GM19438 (cell line): ENCODE measurements around the gene ZNRF1.
"Not testable (repeated sequence)": the region's sequence is repeated elsewhere in the genome, so short reads cannot be mapped to it uniquely, and the experiment has no call there.

Experiments used
- ATAC-seq: cut with Tn5 transposase; IDR thresholded peaks from one replicate; pipeline ENCODE4 v1.9.1; 2021; ENCODE audit warnings: low read depth; ENCODE audit not compliant: unreplicated experiment

The ZNRF1 gene

DNA sequence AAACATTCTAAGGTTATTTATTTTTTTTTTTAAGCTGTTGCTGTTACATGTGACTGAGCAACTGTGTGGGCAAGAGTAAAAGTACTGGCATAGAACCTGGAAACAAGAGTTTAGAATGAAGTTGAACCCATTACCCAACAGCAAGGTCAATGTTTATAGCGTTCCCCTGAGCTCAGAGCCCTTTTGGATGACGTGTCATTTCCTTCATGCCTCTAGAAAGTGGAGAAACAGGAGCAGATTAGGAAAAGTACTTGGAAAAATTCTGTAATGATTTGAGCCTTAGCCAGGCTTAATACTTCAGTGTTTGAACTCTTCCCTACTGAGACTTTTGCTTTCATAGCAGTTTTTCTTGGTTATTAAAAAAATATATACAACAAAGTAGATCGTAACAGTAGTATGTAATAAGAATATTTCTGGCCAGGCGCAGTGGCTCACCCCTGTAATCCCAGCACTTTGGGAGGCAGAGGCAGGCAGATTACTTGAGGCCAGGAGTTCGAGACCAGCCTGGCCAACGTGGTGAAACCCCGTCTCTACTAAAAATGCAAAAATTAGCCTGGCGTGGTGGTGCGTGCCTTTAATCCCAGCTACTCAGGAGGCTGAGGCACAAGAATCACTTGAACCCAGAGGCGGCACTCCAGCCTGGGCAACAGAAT lies 27.5 kb downstream of the ZNRF1 start:
- not testable (repeated sequence) for ATAC-seq

DNA sequence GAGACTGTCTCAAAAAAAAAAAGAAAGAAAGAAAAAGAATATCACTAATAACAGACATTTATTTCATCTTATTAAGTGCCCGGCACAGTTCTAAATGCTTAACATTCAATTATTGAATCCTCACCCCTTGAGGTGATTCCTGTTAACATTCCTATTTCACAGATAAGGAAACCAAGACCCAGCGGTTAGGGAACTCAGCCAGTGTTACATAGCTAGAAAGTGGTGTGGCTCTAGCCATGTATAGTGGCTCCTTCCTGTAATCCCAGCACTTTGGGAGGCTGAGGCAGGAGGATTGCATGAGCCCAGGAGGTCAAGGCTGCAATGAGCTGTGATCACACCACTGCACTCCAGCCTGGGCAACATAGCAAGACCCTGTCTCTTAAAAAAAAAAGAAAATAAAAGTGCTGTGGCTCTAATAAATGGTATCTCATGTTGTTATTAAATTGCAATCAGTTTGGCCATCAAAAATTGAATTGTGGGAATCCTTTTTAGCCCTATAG lies 28.1 kb downstream of the ZNRF1 start:
- no peak for ATAC-seq

DNA sequence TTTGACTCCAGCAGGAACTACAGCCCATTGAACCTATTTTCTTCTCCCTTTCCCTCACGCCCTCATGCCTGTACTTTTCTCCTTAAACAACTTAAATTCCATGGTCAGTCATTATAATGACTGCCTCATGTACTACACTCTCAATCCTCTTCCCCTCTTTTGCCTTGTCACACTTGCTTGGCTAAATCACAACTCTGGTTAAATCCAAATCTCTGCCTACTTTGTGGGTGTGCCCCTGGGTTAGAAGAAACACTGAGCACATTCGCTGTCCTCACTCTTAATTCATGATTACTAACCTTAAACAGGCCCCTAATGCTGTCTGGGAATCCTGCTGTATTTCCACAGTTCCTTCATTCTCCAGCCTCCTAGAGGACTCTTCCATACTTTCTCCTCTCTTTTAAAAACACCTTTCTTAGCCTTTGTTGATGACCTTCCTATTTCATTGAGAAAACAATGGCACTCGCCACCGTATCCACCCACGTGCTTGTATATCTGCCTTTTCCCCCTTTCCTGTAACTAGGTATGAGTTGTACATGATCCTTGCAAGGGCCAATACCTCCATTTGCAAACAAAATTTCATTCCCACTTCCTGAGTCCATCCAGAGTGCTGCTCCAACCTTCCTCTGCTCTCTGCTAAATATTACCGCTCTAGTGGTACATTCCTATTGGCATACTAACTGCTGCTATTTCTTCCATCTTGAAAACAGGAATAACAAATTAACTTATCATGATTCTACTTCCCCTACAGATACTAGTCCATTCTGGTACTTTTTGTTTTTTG lies 28.9 kb downstream of the ZNRF1 start:
- no peak for ATAC-seq

DNA sequence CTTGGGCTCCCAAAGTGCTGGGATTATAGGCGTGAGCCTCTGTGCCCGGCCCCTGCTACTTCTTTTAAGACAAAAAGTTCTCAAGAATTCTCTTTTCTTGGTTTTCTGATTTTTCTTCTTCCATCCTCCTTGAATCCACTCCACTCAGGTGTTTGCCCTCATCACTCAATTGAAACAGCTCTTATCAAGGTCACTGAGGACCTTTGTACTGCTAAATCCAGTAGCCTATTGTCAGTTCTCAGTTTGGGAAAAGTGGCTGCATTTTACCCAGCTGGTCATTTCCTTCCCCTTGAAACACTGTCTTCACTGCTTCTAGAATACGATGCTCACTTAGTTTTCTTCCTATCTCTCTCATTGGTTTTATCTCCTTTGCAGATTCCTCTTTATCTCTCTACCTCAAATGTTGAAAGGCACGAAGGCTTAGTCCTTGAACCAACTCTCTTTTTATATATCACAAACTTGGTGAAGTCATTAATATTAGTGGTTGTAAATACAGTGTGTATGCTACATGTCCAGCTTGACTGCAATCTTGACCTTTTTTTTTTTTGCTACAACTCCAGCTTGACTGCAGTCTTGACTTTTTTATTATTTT lies 29.8 kb downstream of the ZNRF1 start:
- no peak for ATAC-seq

DNA sequence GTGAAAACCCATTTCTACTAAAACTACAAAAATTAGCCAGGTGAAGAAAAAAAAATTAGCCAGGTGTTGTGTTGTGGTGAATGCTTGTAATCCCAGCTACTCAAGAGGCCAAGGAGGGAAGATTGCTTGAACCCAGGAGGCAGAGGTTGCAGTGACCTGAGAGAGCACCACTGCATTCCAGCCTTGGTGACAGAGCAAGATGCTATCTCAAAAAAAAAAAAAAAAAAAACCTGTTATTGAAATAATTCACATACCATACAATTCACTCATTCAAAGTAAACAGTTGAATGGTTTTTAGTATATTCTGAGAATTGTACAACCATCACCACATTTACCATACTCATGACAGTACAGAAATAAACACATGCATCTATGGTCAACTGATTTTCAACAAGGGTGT lies 31.0 kb downstream of the ZNRF1 start:
- ATAC-seq = no peak

DNA sequence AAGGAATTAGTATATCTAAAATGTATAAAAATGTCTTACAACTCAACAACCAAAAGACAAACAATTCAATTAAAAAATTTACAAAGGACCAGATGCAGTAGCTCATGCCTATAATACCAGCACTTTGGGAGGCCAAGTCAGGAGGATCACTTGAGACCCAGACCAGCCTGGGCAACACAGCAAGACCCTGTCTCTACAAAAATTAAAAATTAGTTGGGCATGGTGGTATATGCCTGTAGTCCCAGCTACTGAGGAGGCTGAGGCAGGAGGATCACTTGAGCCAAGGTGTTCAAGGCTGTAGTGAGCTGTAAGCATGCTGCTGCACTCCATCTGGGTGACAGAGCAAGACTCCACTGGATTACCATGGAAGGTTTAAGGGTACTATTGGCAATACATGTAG lies 33.8 kb downstream of the ZNRF1 start:
- no peak for ATAC-seq

DNA sequence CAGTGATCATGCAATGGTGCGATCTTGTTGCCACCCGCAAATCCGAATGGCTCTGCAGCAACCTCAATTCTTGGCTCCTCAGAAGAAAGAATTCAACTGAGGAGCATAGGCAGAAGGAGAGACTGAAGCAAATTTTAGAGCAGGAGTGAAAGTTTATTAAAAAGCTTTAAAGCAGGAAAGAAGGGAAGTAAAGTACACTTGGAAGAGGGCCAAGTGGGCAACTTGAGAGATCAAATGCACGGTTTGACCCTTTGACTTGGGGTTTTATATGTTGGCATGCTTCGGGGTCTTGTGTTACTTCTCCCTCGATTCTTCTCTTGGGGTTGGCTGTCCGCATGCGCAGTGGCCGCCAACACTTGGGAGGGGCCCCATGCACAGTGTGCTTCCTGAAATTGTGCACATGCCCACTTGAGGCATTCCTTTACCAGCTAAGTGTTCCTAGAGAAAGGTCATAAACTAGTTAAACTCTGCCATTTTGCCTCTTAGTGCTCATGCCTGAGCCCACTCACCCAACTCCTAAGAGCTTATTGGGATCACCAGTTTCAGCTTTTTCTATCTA lies 36.7 kb downstream of the ZNRF1 start:
- no peak for ATAC-seq

DNA sequence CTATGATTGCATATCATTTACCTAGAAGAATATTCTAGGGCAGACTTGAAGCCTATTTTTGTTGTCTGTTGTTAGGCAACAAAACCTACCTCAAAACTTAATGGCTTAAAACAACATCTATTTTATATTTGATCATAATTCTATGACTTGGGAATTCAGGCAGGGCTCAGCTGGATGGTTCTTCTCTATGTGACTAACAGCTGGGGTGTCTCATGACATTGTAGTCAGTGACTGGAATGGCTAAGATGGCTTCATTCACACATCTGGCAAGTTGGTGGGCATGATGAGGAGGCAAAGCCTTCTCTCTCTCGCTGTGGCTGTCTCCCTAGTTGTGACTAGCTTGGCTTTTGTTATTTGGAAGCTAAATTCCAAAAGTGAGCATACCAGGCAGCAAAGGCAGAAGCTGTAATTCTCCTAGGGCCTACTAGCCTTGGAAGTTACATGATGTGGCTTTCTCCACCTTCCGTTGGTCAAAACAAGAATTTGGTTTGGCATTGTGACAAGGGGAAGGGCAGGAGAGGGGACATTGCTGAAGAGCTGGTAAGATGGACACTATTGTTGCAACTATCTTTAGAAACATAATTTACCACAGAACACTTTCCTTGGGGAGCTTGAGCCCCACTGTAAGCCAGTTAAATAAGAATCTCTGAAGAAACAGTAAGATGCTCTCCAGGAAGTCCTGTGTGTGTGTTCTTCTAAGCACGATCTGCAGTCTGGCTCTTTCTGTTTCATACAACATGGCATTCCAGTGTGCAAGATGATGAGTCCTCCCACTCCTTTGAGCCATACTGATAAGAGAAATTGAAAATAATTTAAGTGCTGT lies 39.4 kb downstream of the ZNRF1 start:
- no peak for ATAC-seq

DNA sequence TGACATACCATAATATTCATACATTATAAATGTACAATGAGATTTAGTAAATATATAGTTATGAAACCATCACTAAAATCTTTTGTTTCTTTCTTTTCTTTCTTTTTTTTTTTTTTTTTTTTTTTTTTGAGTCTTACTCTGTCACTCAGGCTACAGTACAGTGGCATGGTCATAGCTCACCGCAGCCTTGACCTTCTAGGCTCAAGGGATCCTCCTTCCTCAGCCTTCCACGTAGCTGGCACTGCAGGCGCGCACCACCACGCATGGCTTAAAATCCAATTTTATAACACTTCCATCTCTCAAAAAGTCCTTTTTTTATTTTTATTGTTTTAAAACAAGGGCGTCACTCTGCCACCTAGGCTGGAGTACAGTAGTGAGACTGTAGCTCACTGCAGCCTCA lies 41.1 kb downstream of the ZNRF1 start:
- ATAC-seq = no peak

DNA sequence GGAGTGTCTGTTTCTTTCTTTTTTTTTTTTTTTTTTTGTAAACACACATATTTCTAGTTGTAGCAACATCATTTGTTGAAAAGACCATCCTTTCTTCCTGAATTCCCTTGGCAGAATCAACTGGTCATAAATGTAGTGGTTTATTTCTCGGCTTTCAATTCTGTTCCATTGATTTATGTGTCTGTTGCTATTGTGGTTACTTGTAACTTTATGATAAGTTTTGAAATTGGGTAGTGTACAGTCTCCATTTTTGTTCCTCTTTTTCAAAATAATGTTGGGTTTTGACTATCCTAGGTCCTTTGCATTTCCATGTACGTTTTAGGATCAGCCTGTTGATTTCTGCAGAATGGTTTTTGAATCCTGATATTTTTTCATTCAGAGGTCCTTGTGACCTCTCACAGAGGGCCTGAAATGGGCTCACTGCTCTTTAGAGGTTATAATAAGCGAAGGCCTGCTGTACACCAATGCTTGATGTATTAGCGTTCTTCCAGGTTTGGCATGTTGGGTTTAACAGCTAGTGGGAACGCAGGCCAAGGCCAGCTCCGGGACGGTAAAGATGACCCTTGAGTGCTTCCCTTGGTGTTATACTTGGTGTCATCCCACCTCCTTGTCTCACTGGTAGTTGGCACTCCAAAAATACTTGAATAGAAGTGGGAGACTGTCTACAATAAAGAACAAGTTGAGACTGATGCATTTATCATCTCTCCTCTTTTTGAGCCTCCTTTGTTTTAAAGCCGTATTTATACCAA lies 43.8 kb downstream of the ZNRF1 start:
- ATAC-seq = no peak

DNA sequence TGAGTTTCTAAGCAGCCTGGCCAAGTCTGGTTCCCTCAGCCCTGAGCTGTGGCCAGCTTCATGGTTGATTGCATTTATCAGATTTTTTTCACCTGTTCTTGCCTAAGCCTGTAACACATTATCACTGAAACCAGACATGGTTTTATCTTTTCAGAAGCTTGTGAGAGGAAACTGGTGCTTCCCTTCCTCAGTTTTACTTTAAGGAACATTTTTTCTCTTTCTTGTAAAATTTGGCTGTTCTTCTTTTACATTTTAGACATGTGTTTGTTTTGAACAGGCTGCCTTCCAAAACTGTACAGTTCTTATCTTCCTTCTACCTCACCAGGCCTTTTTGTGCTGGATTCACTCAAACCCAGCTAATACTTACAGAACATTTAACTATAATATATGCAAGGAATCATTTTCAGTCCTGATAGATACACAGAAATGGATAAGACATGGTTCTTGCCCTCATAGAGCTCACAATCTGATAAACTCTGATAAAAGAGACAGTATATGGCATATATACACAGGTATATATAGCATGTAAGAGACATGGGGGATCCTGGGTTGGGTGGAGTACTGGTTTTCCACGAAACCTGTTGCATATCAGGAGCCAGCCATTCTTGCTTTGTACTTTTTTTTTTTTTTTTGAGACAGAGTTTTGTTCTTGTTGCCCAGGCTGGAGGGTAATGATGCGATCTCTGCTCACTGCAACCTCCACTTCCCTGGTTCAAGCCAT lies 44.5 kb downstream of the ZNRF1 start:
- peak; percentile 87 for ATAC-seq

DNA sequence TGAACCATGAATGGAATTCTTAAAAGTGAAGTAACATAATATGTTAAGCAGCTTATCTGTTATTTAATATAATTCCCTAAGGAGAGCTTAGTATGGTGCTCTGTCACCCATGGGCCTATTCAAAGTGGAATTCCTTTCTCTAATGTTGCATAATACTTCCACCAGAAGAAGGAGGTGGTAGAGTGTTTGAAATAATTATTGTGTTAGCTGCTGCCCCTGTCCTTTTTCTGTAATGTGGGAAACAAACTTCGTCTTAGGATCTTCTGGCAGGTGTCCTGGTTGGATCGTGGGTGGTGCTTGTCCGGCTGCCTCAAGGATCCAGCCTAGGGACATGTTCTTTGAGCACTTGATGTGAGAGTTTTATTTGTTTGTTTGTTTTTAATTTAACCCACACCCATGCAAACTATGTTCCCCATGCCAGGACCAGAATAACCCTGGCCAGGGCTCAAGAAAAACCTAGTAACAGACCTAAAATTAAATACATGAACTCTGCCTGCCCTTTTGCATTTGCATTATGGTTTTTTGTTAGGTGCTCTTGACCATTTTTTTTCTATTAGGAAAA lies 46.1 kb downstream of the ZNRF1 start:
- no peak for ATAC-seq

DNA sequence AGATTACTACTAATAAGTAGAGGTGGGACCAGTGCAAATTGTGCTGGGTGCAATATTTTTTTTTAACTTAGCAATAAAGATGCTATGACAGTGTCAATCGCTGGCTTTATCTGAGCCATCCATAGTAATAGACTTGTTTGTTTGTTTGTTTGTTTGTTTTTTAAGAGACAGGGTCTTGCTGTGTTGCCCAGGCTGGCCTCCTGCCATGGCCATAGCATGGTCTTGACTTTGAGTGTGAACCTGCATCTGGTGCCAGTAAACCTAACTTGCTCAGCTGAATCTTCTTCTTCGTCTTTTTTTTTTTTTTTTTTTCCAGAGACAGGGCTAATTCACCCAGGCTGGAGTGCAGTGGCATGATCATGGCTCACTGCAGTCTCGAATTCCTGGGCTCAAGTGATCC lies 46.6 kb downstream of the ZNRF1 start:
- no peak for ATAC-seq

DNA sequence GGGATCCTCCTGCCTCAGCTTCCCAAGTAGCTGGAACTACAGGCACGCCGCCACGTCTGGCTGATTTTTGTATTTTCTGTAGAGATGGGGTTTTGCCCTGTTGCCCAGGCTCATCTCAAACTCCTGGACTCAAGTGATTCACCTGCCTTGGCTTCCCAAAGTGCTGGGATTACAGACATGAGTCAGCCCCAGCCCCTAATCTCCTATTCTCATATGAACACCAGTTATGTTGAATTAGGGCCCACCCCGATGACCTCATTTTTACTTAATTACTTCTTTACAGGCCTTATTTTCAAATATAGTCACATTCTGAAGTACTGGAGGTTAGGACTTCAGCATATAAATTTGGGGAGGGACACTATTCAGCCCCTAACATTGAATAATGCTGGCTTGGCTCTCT lies 49.2 kb downstream of the ZNRF1 start:
- ATAC-seq = no peak

DNA sequence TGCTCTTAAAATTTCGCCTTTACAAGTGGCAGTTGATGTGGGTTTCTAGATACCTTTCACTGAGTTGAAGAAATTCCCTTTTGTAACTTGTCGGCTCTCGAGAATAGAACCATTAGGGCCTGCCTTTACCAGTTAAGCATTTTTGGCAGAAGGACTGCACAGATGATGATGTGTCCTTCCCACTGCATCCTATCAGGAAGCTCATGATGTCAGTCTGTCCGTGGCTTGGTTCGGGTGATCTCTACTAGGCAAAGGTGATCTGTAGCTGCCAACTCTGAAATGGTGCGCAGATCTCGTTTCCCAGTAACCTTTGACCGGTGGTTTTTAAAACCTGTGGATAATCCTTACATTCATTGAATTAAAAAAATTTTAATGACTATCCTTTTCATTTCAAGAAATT lies 49.7 kb downstream of the ZNRF1 start:
- ATAC-seq = no peak

DNA sequence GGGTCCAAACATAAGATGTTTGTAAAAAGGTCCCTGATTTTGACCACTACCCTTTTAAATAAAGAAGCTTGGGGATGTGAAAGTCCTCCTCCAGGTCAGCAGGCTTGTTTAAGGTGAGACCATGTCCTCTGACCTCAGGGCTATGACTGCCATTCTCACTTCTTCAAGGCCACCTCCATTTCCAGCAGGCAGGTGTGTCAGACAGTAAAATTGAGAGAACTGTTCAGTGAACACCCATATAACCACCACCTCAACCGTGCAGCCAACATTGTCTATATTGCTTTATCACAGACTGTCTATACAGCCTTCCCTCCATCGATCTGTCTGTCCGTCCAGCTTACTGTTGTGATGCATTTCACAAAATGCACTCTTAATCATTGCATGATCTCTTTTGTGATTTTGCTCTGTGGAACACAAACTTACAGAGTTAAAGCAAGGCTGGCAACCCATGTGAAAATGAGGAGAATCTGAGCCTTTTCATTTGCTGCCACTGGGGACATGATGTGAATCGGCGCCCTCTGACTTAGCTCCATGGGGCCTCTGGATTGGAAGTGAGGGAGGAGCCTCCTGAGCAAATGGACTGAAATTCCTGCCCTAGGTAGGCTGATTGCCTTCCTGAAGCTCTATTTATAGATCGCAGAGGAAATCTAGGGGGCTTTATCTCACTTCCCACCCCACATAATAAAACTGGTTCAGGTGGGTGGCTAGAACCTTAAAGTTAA lies 53.8 kb downstream of the ZNRF1 start:
- ATAC-seq = no peak

DNA sequence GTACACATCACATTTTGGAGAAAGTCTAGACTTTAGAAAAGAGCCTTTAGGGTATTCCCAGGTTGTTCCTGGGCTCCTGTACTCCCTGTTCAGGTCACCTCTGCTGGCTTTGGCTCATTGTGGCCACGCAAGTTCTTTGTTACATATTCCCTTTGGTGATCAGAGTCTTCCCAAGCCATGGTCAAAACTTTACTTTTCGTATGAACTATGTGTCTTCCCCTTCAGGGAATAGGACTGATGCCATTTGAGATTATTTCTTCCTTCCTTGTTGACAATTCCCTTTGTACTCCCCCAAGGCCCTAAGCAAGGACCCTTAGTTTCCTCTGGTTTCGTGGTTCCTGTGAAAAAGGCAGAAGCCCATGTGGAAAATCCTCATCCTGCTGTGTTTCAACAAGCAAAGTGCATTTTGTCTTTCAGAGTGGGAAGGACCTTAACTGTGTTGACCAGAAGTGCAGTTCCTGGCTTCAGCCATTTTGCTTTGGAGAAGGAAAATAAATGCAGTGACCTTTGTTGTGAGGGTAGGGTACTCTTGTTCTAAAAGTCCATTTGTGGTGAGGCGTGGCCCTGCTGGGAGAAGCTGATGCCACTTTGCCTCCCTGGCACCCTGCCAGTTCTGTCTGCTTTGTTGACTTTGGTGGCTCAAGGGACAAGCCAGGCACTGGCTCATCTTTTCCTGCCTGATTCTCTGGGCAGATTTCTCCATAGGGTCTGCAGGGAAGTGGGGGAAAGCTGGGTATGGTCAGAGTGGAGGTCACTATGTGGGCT lies 55.1 kb downstream of the ZNRF1 start:
- ATAC-seq = no peak

DNA sequence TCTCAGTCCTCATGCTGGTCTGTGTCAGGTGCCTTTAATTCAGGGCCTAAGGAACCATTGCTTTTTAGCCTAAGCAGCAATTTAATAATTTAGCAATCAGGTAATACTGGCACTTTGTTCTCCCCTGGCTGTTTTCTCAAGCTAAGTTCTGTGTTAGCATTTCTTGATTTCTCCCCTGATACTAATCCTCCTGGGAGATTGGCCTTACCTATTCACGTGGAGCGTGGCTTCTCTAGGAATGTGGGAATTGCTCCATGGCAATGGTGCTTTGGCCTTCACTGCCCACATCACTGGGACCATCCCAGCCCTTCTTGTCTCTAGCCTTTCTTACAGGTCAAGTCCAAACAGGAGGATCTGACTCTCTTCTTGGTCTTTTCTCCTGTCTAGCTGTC lies 55.7 kb downstream of the ZNRF1 start:
- no peak for ATAC-seq
